ENCODE data around the gene PPP1R15A. TPM values are rescaled to one million over a fixed set of nuclear protein-coding genes. Genes with fewer than 3 reads are reported as not detected.

PPP1R15A gene
- total and polyA plus RNA-seq, 2 of the 8 experiments (the other 6 are each of a cell fraction or from before 2014, with no cell fraction given) = 4.1 to 14.0 TPM

DNA sequence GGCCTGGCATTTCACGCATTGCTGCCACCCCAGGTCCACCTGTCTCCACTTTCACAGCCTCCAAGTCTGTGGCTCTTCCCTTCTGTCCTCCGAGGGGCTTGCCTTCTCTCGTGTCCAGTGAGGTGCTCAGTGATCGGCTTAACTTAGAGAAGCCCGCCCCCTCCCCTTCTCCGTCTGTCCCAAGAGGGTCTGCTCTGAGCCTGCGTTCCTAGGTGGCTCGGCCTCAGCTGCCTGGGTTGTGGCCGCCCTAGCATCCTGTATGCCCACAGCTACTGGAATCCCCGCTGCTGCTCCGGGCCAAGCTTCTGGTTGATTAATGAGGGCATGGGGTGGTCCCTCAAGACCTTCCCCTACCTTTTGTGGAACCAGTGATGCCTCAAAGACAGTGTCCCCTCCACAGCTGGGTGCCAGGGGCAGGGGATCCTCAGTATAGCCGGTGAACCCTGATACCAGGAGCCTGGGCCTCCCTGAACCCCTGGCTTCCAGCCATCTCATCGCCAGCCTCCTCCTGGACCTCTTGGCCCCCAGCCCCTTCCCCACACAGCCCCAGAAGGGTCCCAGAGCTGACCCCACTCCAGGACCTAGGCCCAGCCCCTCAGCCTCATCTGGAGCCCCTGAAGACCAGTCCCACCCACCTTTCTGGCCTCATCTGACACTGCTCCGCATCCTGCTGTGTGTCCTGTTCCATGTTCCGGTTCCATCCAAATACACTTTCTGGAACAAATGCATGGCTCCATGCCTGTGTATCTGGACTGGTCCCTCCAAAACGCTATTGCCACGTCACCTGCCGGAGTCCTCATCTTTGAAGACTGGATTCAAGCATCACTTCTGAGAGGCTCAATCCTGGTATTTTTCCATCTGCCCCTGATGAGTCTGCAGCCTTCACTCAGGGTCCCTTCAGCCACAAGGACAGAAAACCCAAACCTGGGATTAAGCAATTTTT, 50.6 kb downstream of the PPP1R15A start:
- Histone ChIP-seq H3K36me3 (ENCODE audit: control insufficient read depth in 2 of 4, insufficient read depth in 4 of 4, low read length in 3 of 4) (peaks cover 0 to 35% (median 8%) of the 10 kb centered on the region in 4 experiments; a peak in 6 of 8 replicates), H2AK5ac (ENCODE audit: low read depth, low read length) (no peak overlapping the region), H4K8ac (ENCODE audit: extremely low read depth, insufficient read depth, low read length) (no peak overlapping the region), H3K9ac (replicated peaks in 1 of 4; ENCODE audit: extremely low read depth in 1 of 4, low read depth in 3 of 4, low read length in 3 of 4) (no peak overlapping the region), H2BK12ac (ENCODE audit: low read depth, low read length) (no peak overlapping the region), H3K4ac (replicated peaks; ENCODE audit: insufficient read length, low read depth, low read length) (no peak overlapping the region), H2AFZ (ENCODE audit: low read length) (no peak overlapping the region), H2BK20ac (ENCODE audit: low read length) (no peak overlapping the region), H3K27ac (ENCODE audit: low read depth, low read length) (no peak overlapping the region), H3K4me2 (ENCODE audit: insufficient read depth in 1 of 2, low read depth in 2 of 2, low read length in 2 of 2) (no peak overlapping the region), H3K56ac (replicated peaks; ENCODE audit: insufficient read length, low read depth, low read length) (no peak overlapping the region), H3K14ac (ENCODE audit: insufficient read length) (no peak overlapping the region), H3K23me2 (ENCODE audit: low read depth, low read length) (no peaks in the 10 kb centered on the region; the same call in 1 of the 2 replicates), H3K79me1 (ENCODE audit: low read depth, low read length) (no peaks in the 10 kb centered on the region), H4K20me1 (replicated peaks in 1 of 2; ENCODE audit: control insufficient read depth in 1 of 2, insufficient read depth in 2 of 2, low read length in 2 of 2) (peaks cover 0 to 4% of the 10 kb centered on the region in 2 experiments), H2BK15ac (ENCODE audit: low read length) (no peak overlapping the region), H3K23ac (ENCODE audit: insufficient read length) (no peak overlapping the region), H3K9me3 (ENCODE audit: insufficient read depth in 2 of 2, low read depth in 1 of 2, low read length in 1 of 2) (no peaks in the 10 kb centered on the region), H3K18ac (ENCODE audit: extremely low read depth, low read length) (no peak overlapping the region), H2BK120ac (replicated peaks; ENCODE audit: low read depth, low read length) (no peak overlapping the region), H3K27me3 (replicated peaks in 1 of 4; ENCODE audit: control insufficient read depth in 3 of 4, extremely low read depth in 1 of 4, insufficient read depth in 3 of 4, low read length in 3 of 4) (no peaks in the 10 kb centered on the region), H3K4me1 (replicated peaks in 1 of 4; ENCODE audit: control insufficient read depth in 3 of 4, insufficient read depth in 4 of 4, low read length in 3 of 4) (no peaks in the 10 kb centered on the region), H4K91ac (replicated peaks; ENCODE audit: insufficient read length, low read length) (no peak overlapping the region), H2BK5ac (ENCODE audit: low read depth, low read length) (no peak overlapping the region), H3K79me2 (ENCODE audit: control insufficient read depth in 1 of 2, insufficient read depth in 2 of 2, low read length in 2 of 2) (no peaks in the 10 kb centered on the region), H3K4me3 (ENCODE audit: extremely low read depth in 1 of 4, insufficient read depth in 2 of 4, low read depth in 3 of 4, low read length in 4 of 4) (no peak overlapping the region), H4K5ac (ENCODE audit: insufficient read length, low read depth, low read length) (no peak overlapping the region)
- FAIRE-seq (no peak), DNase-seq (ENCODE audit: low read depth in 1 of 2, low spot score in 2 of 2) (no peak)
- WGBS, 2 experiments (ENCODE audit: extremely low coverage in 1 of 2, insufficient coverage in 1 of 2, insufficient read length in 1 of 2, insufficient replicate concordance in 2 of 2, low coverage in 1 of 2, low lambda C conversion rate in 2 of 2, missing lambda C conversion rate in 1 of 2) = 95% methylated on average over 17 of the region's 18 CpGs; no CpG with 5 or more reads in 1 of the 2 experiments
- ChIA-PET CTCF (ENCODE audit: partially characterized antibody) (interaction anchor here (0.6 to 1.1 kb wide), 2 partner anchors 10 to 65 kb away, joined by 3 to 4 read pairs; no protein-coding TSS in a partner anchor), POLR2A (ENCODE audit: partially characterized antibody) (interaction anchor here (1.1 to 6.7 kb wide), 3 partner anchors 10 to 43 kb away, joined by 5 to 29 read pairs (median 6); partner anchors contain the start of genes DHDH and FTL)
- TF ChIP-seq KDM5A (IDR thresholded peaks at IDR 0.05; ENCODE audit: low read length) (no peak), CEBPB (IDR thresholded peaks at IDR 0.05; ENCODE audit: low read depth, low read length) (no peak), ATF2 (IDR thresholded peaks at IDR 0.05; ENCODE audit: low read length) (no peak), KDM4A (IDR thresholded peaks at IDR 0.05; ENCODE audit: low read depth, low read length, severe bottlenecking) (no peak), KDM1A (IDR thresholded peaks at IDR 0.05; ENCODE audit: borderline replicate concordance, low read length) (no peak), MAX (IDR thresholded peaks at IDR 0.05) (no peak), TEAD4 (IDR thresholded peaks at IDR 0.05; ENCODE audit: low read depth, low read length) (no peak), CBX5 (IDR thresholded peaks at IDR 0.05; ENCODE audit: low read depth, low read length) (no peak), MAFK (IDR thresholded peaks at IDR 0.05; ENCODE audit: low read depth, low read length) (no peak), ZNF274 (IDR thresholded peaks at IDR 0.05; ENCODE audit: borderline replicate concordance, extremely low read depth, low read length) (no peak)

All from H1 (cell line).